Stimulated activated CD4-positive, alpha-beta T cell treated with anti-CD3 and anti-CD28 coated beads, Interleukin-12 subunit alpha, Interleukin-12 subunit beta, amount 100 ng/mL, for 24 hours (primary cell): Measurements from ENCODE around the gene TMF1.

Experiments used
- DNase-seq, 2 experiments: peaks; one replicate each; pipeline ENCODE4 v3.0.0-alpha.2; 2020; ENCODE audit warnings: low read depth in 2 of 2

Gene TMF1

DNA sequence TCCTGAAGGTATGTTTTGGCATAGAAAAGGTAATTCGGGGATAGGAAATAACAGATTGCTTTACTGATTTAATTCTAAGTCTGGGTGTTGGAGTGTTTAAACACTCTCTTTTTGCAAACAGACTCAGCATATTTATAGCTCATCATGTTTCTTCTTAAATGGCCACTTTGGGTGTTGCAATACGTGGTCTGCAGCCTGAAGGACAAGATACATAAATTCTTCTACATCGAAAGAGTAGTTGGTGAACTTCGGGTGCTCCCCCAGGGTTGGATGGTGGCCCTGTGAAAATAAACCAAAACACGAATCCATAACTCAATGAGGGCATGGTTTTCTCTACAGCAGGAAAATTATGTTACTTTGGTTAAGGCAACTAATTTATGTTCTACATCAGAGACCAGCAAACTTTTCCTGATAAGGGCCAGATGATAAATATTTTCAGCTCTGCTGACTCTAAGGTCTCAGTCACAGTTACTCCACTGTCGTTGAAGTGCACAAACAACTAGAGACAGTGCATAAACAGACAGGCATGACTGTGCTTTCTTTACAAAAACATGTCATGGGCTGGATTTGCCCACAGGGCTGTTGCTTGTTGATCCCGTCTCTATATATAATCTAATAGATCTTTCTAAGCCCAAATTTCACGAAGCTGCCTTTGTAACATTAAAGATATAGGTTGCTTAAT is 74.5 kb downstream of the TMF1 start:
- DNase-seq: no peak

DNA sequence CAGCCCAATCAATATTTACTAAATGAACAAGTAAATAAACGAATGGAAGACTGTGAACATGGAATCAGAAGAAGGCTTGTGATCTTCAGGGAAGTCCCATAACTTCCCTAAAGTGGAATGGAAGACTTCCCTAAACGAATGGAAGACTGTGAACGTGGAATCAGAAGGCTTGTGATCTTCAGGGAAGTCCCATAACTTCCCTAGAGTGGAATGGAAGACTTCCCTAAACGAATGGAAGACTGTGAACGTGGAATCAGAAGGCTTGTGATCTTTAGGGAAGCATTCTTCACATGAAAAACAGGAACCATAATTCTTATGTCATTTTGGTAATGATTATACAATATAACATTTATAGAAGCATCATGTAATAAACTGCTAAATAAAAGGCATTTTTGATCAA is 77.4 kb downstream of the TMF1 start:
- DNase-seq: no peak

DNA sequence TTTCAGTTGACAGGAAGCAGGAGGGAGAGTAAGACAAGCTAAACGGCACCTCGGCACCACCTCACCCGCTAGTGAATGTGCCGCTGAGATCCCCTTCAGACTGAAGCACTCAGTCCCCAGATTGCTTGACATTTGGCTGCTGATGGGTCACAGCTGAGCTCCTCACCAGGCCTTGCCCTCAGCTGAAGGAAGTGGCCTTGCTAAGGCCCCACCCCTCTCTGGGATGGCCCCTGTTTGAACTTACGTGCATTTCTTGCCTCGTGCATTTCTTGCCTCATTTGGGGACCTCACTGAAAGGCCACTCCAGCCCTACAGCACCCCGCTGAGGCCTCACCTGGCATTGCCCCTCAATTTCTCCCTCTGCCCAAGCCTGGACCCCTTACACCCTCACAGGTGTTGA is 78.5 kb downstream of the TMF1 start:
- DNase-seq: no peak

DNA sequence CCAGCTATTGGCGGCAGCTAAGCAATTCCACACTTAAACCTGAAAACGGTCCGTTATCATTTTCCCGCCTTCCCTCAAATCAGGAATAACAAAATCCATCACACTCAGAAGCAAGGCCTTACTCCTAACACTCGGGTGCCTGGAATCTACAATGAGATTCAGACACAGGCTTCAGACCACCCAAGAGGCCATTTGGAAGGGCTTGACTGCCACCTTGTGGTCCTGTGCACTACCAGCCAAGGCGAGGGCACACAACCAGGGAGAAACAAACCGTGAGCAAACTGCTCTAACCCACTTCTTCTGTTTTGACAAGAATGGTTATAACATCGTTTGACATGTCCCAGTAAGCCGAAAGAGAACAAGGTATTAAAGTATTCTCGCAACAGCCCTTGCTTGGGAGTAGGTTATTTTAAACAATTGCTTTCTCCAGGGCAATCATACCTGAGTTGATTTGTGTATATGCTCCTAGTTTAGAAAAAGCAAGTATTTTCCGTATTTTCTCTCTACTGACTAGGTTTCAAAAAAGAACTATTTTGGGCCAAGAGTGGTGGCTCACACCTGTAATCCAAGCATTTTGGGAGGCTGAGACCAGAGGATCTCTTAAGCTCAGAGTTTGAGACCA is 79.7 kb downstream of the TMF1 start:
- DNase-seq: peak in 1 of 2 experiments; percentile 21
